GM19438 (cell line): ENCODE results near the gene PPP1R2.
"Not testable (repeated sequence)": the region's sequence is repeated elsewhere in the genome, so short reads cannot be mapped to it uniquely, and the experiment has no call there.

Experiments used
- ATAC-seq: cut with Tn5 transposase; IDR thresholded peaks from one replicate; pipeline ENCODE4 v1.9.1; 2021; ENCODE audit warnings: low read depth; ENCODE audit not compliant: unreplicated experiment

PPP1R2 gene

GRCh38 chr3:195540511-195540910 is 2.6 kb downstream of the PPP1R2 start:
- ATAC-seq: no peak

- ATAC-seq: no peak
These were observed 3.1 kb downstream of the PPP1R2 start for GRCh38 chr3:195540027-195540426.

- no peak for ATAC-seq
These were observed 3.6 kb downstream of the PPP1R2 start for GRCh38 chr3:195539479-195539878.

GRCh38 chr3:195537995-195538394 is 5.1 kb downstream of the PPP1R2 start:
- ATAC-seq: peak; percentile 51

DNA sequence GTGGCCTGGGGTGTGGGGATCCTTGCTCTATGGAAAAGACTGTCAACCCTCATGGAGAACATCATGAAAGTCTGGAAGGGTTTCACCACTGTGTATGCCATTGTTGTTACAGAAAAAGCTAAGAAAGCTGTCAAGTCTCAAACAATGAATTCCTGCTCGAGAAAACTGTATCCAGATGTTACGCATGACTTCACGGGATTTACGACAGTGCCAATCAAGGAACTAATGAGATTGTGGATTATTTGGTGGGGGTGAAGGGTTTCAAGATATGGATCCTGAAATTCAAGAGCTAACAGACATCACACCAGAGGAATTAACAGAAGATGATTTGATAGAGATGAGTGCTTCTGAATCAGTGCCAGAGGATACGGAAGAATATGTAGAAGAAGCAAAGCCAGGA is 7.8 kb downstream of the PPP1R2 start:
- ATAC-seq: no peak

DNA sequence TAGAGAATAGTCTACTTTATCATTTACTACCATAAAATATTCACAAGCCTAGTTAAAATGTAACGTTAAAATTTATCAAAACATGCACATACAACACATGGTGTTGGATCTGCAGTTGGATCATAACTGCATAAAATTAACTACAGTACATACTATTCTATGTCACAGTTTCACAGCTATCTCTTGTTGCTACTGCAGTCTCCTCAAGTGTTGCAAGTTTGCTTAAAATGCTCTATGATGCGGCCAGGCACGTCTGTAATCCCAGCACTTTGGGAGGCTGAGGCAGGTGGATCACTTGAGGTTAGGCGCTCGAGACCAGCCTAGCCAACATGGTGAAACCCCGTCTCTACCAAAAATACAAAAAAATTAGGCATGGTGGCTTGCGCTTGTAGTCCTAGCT is 10.3 kb downstream of the PPP1R2 start:
- no peak for ATAC-seq

GRCh38 chr3:195532345-195532744 is 10.8 kb downstream of the PPP1R2 start:
- no peak for ATAC-seq

GRCh38 chr3:195531683-195532082 is 11.4 kb downstream of the PPP1R2 start:
- ATAC-seq: no peak

- ATAC-seq: no peak
These were observed 16.6 kb downstream of the PPP1R2 start for GRCh38 chr3:195526492-195526891.

DNA sequence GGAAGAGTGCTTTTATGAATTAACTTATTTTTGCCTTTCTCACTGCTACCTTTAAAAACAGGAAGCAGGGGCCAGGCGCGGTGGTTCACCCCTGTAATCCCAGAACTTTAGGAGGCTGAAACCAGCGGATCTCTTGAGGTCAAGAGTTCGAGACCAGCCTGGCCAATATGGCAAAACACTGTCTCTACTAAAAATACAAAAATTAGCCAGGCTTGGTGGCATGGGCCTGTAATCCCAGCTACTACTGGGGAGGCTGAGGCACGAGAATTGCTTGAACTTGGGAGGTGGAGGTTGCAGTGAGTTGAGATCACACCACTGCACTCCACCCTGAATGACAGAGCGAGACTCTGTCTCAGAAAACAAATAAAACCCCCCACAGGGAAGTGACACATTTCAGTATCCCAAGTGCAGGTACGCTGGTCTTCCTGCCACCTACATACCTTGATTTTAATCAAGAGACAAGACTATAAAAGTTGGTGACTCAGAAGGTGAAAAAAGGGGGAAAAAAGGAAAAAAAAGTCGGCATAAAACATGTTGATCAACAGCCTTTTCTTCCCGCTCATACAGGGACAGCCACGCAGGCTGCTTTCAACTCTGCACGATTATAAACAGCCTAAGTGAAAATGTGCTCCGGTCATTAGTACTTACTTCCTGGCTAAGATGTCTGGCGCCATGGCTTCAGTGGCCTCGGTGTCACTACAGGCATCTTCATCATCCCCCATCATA is 18.8 kb downstream of the PPP1R2 start:
- no peak for ATAC-seq

GRCh38 chr3:195522254-195523023 is 20.7 kb downstream of the PPP1R2 start:
- no peak for ATAC-seq

GRCh38 chr3:195517030-195517429 is 26.1 kb downstream of the PPP1R2 start:
- no peak for ATAC-seq

GRCh38 chr3:195514610-195515235 is 28.4 kb downstream of the PPP1R2 start:
- not testable (repeated sequence) for ATAC-seq

- ATAC-seq: no peak
These were observed 30.3 kb downstream of the PPP1R2 start for GRCh38 chr3:195512798-195513345.

GRCh38 chr3:195511136-195511535 is 32.0 kb downstream of the PPP1R2 start:
- no peak for ATAC-seq

- no peak for ATAC-seq
These were observed 34.9 kb downstream of the PPP1R2 start for GRCh38 chr3:195508185-195508584.

GRCh38 chr3:195475614-195476013 is 67.5 kb downstream of the PPP1R2 start:
- no peak for ATAC-seq

DNA sequence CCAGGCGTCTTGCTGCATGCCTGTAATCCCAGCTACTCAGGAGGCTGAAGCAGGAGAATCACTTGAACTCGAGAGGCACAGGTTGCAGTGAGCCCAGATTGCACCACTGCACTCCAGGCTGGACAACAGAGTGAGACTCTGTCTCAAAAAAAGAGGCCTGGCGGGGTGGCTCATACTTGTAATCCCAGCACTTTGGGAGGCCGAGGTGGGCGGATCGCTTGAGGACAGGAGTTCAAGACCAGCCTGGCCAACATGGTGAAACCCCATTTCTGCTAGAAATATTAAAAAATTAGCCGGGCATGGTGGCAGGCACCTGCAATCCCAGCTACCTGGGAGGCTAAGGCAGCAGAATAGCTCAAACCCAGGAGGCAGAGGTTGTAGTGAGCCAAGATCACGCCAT is 68.0 kb downstream of the PPP1R2 start:
- ATAC-seq: not testable (repeated sequence)

DNA sequence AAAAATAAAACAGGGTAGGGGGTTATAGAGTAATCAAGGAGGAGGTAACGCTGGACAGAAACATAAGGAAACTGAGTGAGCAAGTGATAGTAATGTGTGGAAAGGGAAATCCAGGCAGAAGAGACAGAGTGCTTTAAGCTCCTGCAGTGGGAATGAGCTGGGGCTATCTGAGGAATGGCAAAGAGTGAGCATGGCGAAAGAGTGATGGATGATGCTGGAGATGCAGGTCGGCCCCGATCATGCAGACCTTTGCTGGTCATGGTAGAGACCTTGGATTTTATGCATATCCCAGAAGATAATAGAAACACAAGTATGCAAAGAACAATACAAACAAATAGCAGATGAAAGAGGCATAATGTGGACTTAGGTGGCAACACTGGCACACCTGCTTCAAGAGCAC is 74.3 kb downstream of the PPP1R2 start:
- no peak for ATAC-seq

- no peak for ATAC-seq
These were observed 74.7 kb downstream of the PPP1R2 start for GRCh38 chr3:195468391-195468776.

GRCh38 chr3:195467641-195468390 is 75.3 kb downstream of the PPP1R2 start:
- ATAC-seq: no peak
